H1 (cell line): ENCODE data around the gene PLPPR4. TPM values are rescaled to one million over a fixed set of nuclear protein-coding genes. Genes with fewer than 3 reads are reported as not detected.

Experiments
- CHD2 ChIP-seq: IDR thresholded peaks from 2 replicates; pipeline ENCODE4 v1.6.1; 2012; ENCODE audit warnings: low read length, improper control_type of control experiment
- CTBP2 ChIP-seq: IDR thresholded peaks from 2 replicates; pipeline ENCODE4 v1.7.0; 2011; ENCODE audit warnings: borderline replicate concordance, mild to moderate bottlenecking, moderate library complexity, mixed read lengths, low read length; ENCODE audit not compliant: insufficient read depth, insufficient read length
- EGR1 ChIP-seq: IDR thresholded peaks from 2 replicates; pipeline ENCODE4 v1.6.1; 2011; ENCODE audit warnings: low read depth, low read length, borderline replicate concordance
- HDAC6 ChIP-seq: IDR thresholded peaks from one replicate; pipeline ENCODE4 v1.7.1; 2012; ENCODE audit warnings: low read depth, mild to moderate bottlenecking, inconsistent platforms, low read length, moderate library complexity
- KDM5A ChIP-seq: fragments of 200-600 bp; IDR thresholded peaks from 2 replicates; pipeline ENCODE4 v1.7.1; 2012; ENCODE audit warnings: mild to moderate bottlenecking, low read length, inconsistent platforms, mixed read lengths
- PHF8 ChIP-seq: fragments of 200-600 bp; sonication (generic); conservative IDR thresholded peaks from 2 replicates; pipeline ENCODE4 v1.7.1; 2012; ENCODE audit warnings: low read depth, mild to moderate bottlenecking, inconsistent platforms, low read length, moderate library complexity
- RBBP5 ChIP-seq: IDR thresholded peaks from 2 replicates; pipeline ENCODE4 v1.7.1; 2012; ENCODE audit warnings: low read depth, mild to moderate bottlenecking, inconsistent platforms, low read length, moderate library complexity, borderline replicate concordance
- polyA plus RNA-seq, 7 experiments: library from polyadenylated mRNA; depleted of rRNA in 3 of 7; stranded (reverse) in 5 of 7; unstranded in 2 of 7; fragments of >200 nt in 5 of 7; fragments of 200-250 nt in 2 of 7; gene quantifications; 1 replicate in 5 of 7; 2 replicates in 1 of 7; 4 replicates in 1 of 7; pipeline versions ENCODE4 v1.2.1 to v1.2.3, GENCODE V29; 2011 to 2013; ENCODE audit warnings: missing spikeins in 2 of 7, mixed read lengths in 2 of 7
- total RNA-seq: library from RNA; stranded (reverse); fragmentation: NEBNext Ultra II Directional; extraction: Animal tissue kit (Norgen Biotek cat#: 25700); gene quantifications from 2 replicates; pipeline ENCODE4 v1.2.1, GENCODE V29; 2021

PLPPR4 gene
- total and polyA plus RNA-seq, 2 of the 8 experiments (the other 6 are each of a cell fraction or from before 2014, with no cell fraction given) = 0.74 to 2.2 TPM

DNA sequence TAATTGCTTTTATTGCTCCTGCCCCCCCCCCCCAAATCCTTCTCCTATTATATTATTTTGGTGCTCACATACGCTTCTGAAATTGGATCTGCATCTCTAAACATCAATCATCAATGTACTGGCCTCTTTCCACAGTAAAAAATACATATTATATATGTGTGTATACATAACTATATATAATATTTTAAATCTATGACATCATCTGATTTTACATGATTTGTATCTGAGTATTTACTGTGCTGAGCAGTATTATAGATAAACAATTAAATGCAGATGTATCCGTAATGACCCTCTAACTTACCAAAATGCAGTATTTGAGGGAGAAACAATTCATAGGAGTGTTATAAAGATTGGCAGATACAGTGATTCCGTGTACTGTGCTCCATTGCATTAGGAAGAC, 832 bp downstream of the PLPPR4 start (continued):
- no peak for TF ChIP-seq RBBP5
- TF ChIP-seq KDM5A = no peak
- TF ChIP-seq EGR1 = no peak
- TF ChIP-seq CHD2 = no peak
- TF ChIP-seq CTBP2 = no peak
- no peak for TF ChIP-seq PHF8
- no peak for TF ChIP-seq HDAC6
